HG02759 (cell line): ENCODE data around the gene INPP4A.
"Not testable (repeated sequence)": the region's sequence is repeated elsewhere in the genome, so short reads cannot be mapped to it uniquely, and the experiment has no call there.

Source experiments
- ATAC-seq: cut with Tn5 transposase; IDR thresholded peaks from one replicate; pipeline ENCODE4 v1.9.1; 2021; ENCODE audit warnings: mild to moderate bottlenecking, moderate library complexity; ENCODE audit not compliant: unreplicated experiment

Gene INPP4A

DNA sequence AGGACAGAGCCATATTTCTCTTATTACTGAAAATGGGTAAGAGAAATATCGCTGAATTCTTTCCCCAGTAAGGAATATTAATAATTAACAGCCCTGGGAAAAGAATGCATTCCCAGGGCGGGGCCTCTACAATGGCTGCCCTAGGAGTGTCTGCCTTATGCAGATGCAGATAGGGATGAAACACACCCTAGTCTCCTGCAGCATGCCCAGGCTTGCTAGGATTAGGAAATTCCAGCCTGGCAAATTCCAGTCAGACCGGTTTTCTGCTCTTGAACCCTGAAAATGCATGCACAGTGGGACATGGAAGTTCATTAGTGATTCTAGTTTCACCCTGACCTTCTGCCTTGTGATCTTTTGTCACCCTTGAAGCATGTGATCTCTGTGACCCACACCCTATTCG, 9.0 kb upstream of the INPP4A start:
- not testable (repeated sequence) for ATAC-seq

- ATAC-seq: no peak
Observed at GRCh38 chr2:98436734-98437133, 7.9 kb upstream of the INPP4A start.

- peak; percentile 57 for ATAC-seq
Observed at GRCh38 chr2:98438190-98439133, 6.2 kb upstream of the INPP4A start.

GRCh38 chr2:98441706-98442450, 2.8 kb upstream of the INPP4A start:
- no peak for ATAC-seq

DNA sequence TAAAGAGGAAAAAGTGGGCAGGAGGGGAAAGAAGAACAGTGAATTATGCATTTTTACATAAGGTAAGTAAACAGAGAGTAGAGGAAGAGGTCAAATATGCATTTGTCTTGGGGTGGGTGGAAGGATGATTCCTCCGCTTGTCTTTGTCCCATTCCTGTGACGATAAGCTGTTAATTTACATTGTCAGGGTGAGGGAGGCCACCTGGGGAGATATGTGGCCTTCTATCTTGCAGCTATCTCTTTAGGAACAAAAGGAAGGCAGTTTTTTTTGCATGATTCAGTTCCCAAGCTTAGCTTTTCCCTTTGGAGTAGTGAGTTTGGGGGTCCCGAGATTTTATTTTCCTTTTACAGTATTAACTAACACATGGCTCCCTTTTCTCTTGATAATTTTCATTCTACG, 2.2 kb upstream of the INPP4A start:
- ATAC-seq: no peak

DNA sequence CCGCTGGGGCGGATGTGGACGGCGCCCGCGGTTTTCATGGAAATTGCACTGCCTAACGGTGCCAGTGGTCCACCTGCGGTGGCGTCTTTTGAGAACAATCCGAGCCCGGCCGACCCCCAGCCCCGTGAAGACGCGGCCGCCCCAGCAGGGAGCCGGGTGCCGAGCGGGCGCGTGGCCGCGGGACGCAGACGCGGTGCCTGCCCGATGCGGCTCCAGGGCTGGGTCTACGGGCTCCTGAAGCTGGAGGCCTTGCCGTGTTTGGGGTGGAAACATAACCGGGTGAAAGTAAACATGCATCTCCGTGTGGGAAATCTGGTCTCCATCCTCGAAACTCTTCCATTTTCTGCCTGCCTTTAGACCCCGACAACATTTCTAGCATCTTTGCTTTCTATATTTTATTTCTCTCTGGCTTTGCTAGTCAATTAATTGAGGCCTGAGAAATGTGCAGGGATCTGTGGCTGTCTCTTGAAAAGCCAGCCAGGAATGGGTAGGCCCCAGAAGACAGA, 572 bp downstream of the INPP4A start:
- peak; percentile 38 for ATAC-seq

DNA sequence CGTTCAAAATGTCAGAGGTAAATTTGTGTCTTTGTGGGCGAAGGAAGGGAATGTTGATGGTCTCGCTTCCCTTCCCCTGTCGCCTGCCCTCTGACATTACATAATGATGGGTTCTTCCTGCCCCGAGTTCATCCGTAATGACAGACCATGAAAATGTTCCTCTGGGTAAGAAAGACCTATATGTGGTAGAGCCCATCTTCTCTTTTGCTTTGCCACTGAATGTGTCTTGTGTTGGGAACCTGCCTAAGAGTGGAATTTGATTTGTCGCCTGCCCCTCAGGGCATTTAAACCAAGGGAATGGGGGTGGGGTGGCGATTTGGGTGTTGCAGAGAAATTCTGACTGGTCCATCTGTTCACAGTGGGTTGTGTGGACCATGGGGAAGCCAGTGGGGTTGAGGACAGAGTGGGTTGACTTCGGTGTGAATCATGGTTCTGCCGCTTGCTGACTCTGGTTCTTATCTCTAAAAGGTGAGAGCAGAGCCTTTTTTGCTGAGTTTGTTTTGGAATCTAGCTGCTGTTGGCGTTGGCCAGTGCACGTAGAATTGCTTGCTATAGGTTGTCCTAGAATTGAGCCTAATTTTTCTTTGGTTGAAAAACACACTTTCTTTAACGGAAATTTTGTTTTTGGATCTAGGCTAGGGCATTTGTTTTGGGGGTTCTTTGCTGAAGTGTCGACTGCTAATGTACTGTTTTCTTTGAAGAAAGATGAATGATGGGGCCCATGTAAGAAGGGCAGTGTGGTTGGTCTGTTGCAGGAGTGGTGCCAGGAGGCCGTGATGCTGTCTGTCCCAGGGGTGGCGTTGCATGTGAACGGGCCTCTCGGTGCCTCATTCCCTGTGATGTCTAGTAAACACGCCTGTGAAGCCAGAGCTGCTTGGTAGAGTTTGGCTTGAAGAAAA, 1.3 kb downstream of the INPP4A start:
- no peak for ATAC-seq

GRCh38 chr2:98446850-98447249, 2.2 kb downstream of the INPP4A start:
- no peak for ATAC-seq

GRCh38 chr2:98448441-98449145, 3.9 kb downstream of the INPP4A start:
- no peak for ATAC-seq

- ATAC-seq: no peak
Observed at GRCh38 chr2:98452396-98453027, 7.9 kb downstream of the INPP4A start.

DNA sequence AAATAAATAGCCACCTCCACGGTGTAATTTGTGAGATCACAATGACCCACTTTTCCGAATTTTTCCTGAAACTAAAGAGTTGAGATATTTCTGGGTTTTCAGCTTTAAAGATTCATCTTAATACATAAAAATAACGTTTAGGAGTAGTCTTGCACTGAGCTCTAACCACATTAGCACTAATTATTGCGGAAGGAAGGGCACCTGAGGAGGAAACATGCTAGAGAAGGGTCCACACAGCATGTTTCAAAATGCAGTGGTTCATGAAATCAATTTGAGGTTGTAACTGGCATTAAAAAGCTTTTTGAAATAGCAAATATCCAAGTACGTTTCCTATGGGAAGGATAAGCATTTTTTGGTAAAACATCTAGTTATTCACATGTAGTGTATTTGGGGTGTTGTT, 8.4 kb downstream of the INPP4A start:
- ATAC-seq: no peak

DNA sequence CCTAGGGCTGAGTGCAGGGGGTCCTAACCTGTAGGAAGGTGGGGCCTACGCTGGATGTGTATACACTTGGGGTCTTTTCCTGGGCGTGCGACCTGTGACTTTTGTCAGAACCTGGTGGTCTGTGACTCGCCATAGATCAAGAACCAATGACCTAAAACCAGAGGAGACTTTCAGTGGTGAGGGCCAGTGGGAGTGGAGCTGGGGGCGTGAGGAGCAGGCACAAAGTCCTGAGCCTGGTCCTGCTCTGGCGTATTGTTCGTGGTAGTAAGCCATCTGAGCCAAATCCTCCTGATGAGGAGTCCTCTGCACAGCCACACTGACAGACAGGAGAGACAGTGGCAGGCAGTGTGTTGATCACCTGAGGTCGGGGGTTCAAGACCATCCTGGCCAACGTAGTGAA, 8.9 kb downstream of the INPP4A start:
- ATAC-seq: no peak

DNA sequence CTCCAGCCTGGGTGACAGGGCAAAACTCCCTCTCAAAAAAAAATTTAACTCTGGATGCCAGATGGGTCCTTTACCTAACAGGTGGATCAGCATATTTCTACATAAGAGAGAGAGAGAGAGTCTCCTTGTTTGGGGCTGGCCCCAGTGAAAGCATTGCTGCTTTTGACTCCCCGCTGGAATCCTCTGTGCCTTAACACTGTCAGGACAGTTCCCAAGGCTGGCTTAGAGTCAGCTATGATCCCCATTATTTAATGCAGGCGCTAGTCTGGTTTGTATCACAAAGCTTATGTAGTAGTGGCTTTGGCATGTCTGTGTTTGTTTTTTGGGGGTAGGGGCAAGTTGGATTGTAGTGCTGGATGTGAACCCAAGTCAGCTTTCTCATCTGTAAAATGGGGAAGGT, 9.4 kb downstream of the INPP4A start:
- no peak for ATAC-seq

GRCh38 chr2:98454500-98455235, 10.0 kb downstream of the INPP4A start:
- peak; percentile 55 for ATAC-seq

GRCh38 chr2:98455494-98455976, 10.9 kb downstream of the INPP4A start:
- peak; percentile 40 for ATAC-seq

GRCh38 chr2:98457045-98457696, 12.5 kb downstream of the INPP4A start:
- no peak for ATAC-seq

- ATAC-seq: no peak
Observed at GRCh38 chr2:98458207-98458606, 13.5 kb downstream of the INPP4A start.

DNA sequence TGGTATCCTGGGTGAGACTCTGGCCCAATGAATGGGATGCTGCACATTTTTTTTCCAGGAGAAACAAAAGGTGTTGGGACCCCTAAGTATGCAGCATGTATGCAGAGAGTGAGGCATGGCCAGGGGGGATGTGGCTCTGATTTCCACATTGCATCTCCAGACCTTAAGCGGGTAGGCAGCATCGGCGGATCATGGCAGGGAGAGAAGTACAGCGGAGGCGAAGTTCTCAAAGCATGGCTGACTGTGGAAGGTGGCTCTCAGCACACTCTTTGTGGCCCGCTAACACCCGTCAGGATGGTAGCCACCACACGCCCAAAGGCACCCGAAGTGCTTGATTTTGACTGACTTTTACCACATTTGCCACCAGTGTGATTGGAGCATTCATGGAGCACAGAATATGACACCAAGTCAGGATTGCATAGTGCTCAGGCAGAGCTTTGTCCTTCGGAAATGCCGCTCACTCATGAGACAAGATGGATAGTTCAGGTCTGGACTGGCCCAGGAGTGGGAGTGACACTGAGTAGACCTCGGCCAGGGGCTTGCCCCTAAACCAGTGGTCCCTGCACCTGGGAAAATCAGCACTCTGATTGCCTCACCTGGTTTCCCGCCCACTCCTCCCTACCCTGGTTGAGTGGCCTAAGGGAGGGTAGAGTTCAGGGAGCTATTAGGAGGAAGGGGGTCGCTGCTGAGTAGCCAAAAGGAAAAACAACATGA, 14.2 kb downstream of the INPP4A start:
- no peak for ATAC-seq
